Esophagus muscularis mucosa (tissue), 3 donors: ENCODE data around the gene ARL17B.
"Not testable (repeated sequence)": the region's sequence is repeated elsewhere in the genome, so short reads cannot be mapped to it uniquely, and the experiment has no call there.

ENCODE experiments used
- CTCF ChIP-seq, 3 experiments: fragments of 200-600 bp in 2 of 3; fragments of 450-650 bp in 1 of 3; sonication (generic) in 2 of 3; IDR thresholded peaks; one replicate each; pipeline ENCODE4 v1.5.1; 2017 to 2019; ENCODE audit warnings: antibody characterized with exemption in 3 of 3, mild to moderate bottlenecking in 2 of 3, moderate library complexity in 1 of 3
- POLR2AphosphoS5 ChIP-seq, 2 donors: sonication (generic); formaldehyde crosslinking; IDR thresholded peaks; one replicate each; pipeline ENCODE4 v1.6.1; 2017; ENCODE audit warnings: antibody characterized with exemption in 2 of 2

GRCh38 chr17:46342131-46342530, 19.4 kb downstream of the ARL17B start:
- TF ChIP-seq CTCF, POLR2AphosphoS5 (IDR thresholded peaks at IDR 0.05): not testable (repeated sequence)
